Activated B cell treated with CpG ODN at 0.5 μM for 24 hours (primary cell): ENCODE measurements around the gene SAMD4A. TPM values are rescaled to one million over a fixed set of nuclear protein-coding genes. Genes with fewer than 3 reads are reported as not detected.

Source experiments
- ATAC-seq: fragments of 200-7000 bp; cut with Tn5 transposase; one replicate; pipeline ENCODE4 v1.10.0; 2021; ENCODE audit warnings: low read depth, mild to moderate bottlenecking, moderate library complexity
- CTCF ChIA-PET: fragments of 350-600 bp; sonication (Branson Sonifier 250); formaldehyde crosslinking; loops from one replicate; lab custom pipeline; 2021; ENCODE audit warnings: antibody characterized with exemption; lab: Charles Lee
- POLR2A ChIA-PET: fragments of 350-600 bp; sonication (Branson Sonifier 250); formaldehyde crosslinking; loops from one replicate; lab custom pipeline; 2021; ENCODE audit warnings: antibody characterized with exemption; lab: Charles Lee
- DNase-seq: peaks from one replicate; pipeline ENCODE4 v3.0.0; 2022
- H3K27ac Mint-ChIP-seq: one replicate; pipeline ENCODE4 v1.8.0; 2020; ENCODE audit warnings: mixed read lengths
- H3K27me3 Mint-ChIP-seq: one replicate; pipeline ENCODE4 v1.8.0; 2021; ENCODE audit warnings: mixed read lengths
- H3K36me3 Mint-ChIP-seq: one replicate; pipeline ENCODE4 v1.8.0; 2021; ENCODE audit warnings: low read depth, mixed read lengths
- H3K4me1 Mint-ChIP-seq: one replicate; pipeline ENCODE4 v1.8.0; 2021; ENCODE audit warnings: mixed read lengths
- H3K4me3 Mint-ChIP-seq: one replicate; pipeline ENCODE4 v1.8.0; 2020; ENCODE audit warnings: mild to moderate bottlenecking, mixed read lengths
- H3K9me3 Mint-ChIP-seq: one replicate; pipeline ENCODE4 v1.8.0; 2020; ENCODE audit warnings: mixed read lengths
- intact Hi-C: fragments of 100-400 bp; cut with micrococcal nuclease; formaldehyde crosslinking; loops from one replicate; pipeline ENCODE4 v1.15.1; 2024
- total RNA-seq: library from RNA; stranded (reverse); gene quantifications from 2 replicates; pipeline ENCODE4 v1.2.3, GENCODE V29; 2022
- TF ChIP-seq, protein P1 (sequence below): fragments of 200-600 bp; IDR thresholded peaks from one replicate; pipeline ENCODE4 v1.8.0; 2022; ENCODE audit warnings: antibody characterized with exemption, mild to moderate bottlenecking

Gene SAMD4A
- total RNA-seq, 1 donor from 2014 or later = 8.7 TPM

DNA sequence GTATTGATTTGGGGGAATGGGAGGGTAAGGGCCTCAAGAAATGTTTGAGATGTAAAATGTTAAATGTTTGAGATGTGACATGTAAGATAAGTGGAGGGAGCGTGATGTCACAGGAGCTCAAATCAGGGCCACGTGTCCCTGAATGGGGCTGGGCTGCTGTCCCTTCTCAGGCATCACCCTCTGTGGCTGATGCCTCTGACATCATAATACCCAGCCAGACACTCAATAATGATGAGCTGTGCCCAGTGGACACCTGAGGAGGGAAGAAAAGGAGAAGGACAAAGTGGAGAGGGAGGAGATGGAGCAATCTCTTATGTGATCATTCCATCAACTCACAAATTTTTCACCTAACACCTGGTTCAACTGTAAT is 120.8 kb downstream of the SAMD4A start:
- intact Hi-C loops = no loop called here
- TF ChIP-seq, protein P1, sequence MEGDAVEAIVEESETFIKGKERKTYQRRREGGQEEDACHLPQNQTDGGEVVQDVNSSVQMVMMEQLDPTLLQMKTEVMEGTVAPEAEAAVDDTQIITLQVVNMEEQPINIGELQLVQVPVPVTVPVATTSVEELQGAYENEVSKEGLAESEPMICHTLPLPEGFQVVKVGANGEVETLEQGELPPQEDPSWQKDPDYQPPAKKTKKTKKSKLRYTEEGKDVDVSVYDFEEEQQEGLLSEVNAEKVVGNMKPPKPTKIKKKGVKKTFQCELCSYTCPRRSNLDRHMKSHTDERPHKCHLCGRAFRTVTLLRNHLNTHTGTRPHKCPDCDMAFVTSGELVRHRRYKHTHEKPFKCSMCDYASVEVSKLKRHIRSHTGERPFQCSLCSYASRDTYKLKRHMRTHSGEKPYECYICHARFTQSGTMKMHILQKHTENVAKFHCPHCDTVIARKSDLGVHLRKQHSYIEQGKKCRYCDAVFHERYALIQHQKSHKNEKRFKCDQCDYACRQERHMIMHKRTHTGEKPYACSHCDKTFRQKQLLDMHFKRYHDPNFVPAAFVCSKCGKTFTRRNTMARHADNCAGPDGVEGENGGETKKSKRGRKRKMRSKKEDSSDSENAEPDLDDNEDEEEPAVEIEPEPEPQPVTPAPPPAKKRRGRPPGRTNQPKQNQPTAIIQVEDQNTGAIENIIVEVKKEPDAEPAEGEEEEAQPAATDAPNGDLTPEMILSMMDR = no peak
- POLR2A ChIA-PET = no interaction called here
- no peaks in the 10 kb centered on the region for H3K36me3 Mint-ChIP-seq
- DNase-seq (no peak), ATAC-seq (no peak)
- no peaks in the 10 kb centered on the region for H3K9me3 Mint-ChIP-seq
- H3K4me1 Mint-ChIP-seq = peaks cover 6% of the 10 kb centered on the region
- no peak overlapping the region for H3K4me3 Mint-ChIP-seq
- no peaks in the 10 kb centered on the region for H3K27me3 Mint-ChIP-seq
- CTCF ChIA-PET = no interaction called here
- no peak overlapping the region for H3K27ac Mint-ChIP-seq

DNA sequence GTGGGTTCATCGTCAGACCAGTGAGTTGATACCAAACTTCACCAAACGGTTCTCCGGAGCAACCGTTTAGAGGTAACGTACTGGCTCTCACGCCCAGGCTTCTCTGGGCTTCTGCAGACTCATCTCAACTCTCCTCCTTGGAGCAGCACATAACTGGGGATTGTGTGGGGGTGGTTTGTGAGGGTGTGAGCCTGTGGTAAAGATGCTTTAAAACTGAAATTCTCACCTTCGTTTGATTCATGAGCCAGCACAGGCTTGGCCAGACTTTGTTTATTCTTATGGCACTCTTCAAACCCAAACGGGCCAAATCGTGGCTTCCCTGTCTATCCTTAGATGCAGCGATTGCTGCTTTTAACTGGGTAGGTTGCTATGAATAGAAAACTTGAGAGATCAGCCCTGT is 121.3 kb downstream of the SAMD4A start:
- Mint-ChIP-seq H3K27ac (no peak overlapping the region), H3K4me1 (peaks cover 6% of the 10 kb centered on the region), H3K9me3 (no peaks in the 10 kb centered on the region), H3K4me3 (no peak overlapping the region), H3K36me3 (no peaks in the 10 kb centered on the region), H3K27me3 (no peaks in the 10 kb centered on the region)
- ChIA-PET CTCF (no interaction called here), POLR2A (no interaction called here)
- intact Hi-C loops = no loop called here
- TF ChIP-seq, protein P1 = no peak
- DNase-seq (no peak), ATAC-seq (no peak)

DNA sequence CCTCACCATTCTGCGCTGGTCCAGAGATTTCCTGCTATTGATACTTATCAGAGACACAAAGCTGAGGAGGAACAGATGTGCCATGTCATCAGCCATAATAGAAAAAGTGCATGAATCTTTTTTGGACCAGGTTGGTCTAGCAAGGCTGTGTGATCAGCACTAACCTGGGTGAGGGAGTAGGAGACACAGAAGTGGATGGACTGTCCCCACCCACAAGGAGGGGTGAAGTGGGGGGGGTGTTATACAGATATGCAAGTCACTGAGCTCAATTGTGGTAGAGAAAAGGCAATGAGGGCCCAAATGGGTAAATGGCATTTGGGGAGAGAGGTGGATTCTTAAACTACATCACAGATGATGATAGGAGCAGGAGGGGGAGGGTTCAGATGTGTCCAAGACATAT is 123.0 kb downstream of the SAMD4A start:
- H3K4me1 Mint-ChIP-seq = peaks cover 3% of the 10 kb centered on the region
- no peak for ATAC-seq
- no peak overlapping the region for H3K4me3 Mint-ChIP-seq
- ChIA-PET POLR2A (no interaction called here), CTCF (interaction anchor here (1.1 kb wide), 1 partner anchor 33 kb away, joined by 4 read pairs; no protein-coding TSS in a partner anchor)
- H3K27ac Mint-ChIP-seq = no peak overlapping the region
- intact Hi-C loops = no loop called here
- H3K9me3 Mint-ChIP-seq = no peaks in the 10 kb centered on the region
- DNase-seq = no peak
- TF ChIP-seq, protein P1 = no peak
- no peaks in the 10 kb centered on the region for H3K27me3 Mint-ChIP-seq
- H3K36me3 Mint-ChIP-seq = no peaks in the 10 kb centered on the region

DNA sequence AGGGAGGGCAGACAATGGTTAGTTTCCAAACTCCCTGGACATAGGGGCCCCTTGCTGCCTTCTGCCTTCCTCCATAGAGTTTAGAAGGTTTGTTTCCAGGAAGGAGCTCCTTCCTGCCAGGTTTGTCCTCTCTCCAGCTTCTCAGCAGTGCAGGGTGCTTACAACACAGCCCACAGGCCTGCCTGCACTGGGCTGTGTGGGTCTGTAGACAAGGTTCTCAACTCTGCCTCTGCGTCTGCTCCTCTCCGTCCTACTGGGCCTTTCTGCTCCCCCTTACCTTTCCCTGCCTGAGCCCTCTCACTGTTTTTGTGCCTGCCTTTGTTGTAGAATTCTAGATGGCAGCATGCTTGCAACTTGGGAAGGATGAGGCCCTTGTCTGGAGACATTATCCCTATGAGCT is 124.0 kb downstream of the SAMD4A start:
- Mint-ChIP-seq H3K4me3 (no peak overlapping the region), H3K4me1 (no peaks in the 10 kb centered on the region), H3K27me3 (no peaks in the 10 kb centered on the region), H3K9me3 (no peaks in the 10 kb centered on the region), H3K36me3 (no peaks in the 10 kb centered on the region), H3K27ac (no peak overlapping the region)
- no peak for ATAC-seq
- ChIA-PET POLR2A (no interaction called here), CTCF (interaction anchor here (0.9 to 1.8 kb wide), 5 partner anchors 10 to 127 kb away, joined by 3 to 9 read pairs (median 4); no protein-coding TSS in a partner anchor)
- intact Hi-C loops = loop anchor here (1.0 kb wide), 1 partner anchor 127 kb away; no protein-coding TSS in a partner anchor
- no peak for DNase-seq
- TF ChIP-seq, protein P1 = no peak

DNA sequence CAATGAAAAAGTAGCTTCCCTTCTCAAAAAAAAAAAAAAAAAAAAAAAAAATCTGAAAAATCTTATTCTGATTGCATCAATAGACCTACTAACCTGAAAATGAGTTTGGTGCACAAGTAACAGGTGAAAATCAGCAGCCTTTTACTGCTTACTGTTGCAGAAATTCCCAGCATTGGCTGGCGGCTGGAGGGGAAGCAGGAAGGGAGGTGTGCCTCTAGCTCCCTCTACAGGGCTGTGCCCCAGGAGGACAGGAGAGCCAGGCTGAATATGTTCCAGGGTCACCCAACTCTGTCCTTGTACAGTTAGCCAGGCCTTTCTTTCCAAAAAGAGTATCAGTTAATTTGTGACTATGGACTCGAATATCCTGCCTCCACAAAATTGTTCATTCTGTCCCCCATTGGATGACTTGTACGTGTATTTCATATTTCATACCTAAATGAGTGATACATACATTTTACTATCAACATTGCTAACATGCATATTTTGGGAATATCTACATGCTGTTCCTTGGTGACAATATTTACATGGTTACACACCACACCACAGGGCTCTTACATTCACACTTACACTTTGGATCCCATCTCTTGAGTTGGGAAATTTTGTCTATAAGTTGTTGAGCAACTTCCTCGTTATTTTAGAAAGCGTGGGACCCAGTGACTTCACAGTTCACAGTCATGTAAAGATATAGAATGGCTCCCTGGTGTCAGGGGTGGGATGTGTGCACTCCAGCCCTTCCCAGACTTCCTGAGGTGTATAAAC is 124.8 kb downstream of the SAMD4A start:
- H3K27ac Mint-ChIP-seq = no peak overlapping the region
- intact Hi-C loops = loop anchor here (1.0 kb wide), 1 partner anchor 127 kb away; no protein-coding TSS in a partner anchor
- no peak for DNase-seq
- no peaks in the 10 kb centered on the region for H3K27me3 Mint-ChIP-seq
- TF ChIP-seq, protein P1 = no peak
- no peak overlapping the region for H3K4me3 Mint-ChIP-seq
- H3K9me3 Mint-ChIP-seq = no peaks in the 10 kb centered on the region
- POLR2A ChIA-PET = no interaction called here
- CTCF ChIA-PET = interaction anchor here (0.7 to 1.8 kb wide), 5 partner anchors 9 to 321 kb away, joined by 3 to 9 read pairs (median 4); no protein-coding TSS in a partner anchor
- H3K4me1 Mint-ChIP-seq = no peaks in the 10 kb centered on the region
- ATAC-seq = no peak
- no peaks in the 10 kb centered on the region for H3K36me3 Mint-ChIP-seq
